ENCODE results near the gene FEM1C. TPM values are rescaled to one million over a fixed set of nuclear protein-coding genes. Genes with fewer than 3 reads are reported as not detected.

FEM1C gene
- total RNA-seq, 1 donor from 2014 or later: 11.1 TPM

DNA sequence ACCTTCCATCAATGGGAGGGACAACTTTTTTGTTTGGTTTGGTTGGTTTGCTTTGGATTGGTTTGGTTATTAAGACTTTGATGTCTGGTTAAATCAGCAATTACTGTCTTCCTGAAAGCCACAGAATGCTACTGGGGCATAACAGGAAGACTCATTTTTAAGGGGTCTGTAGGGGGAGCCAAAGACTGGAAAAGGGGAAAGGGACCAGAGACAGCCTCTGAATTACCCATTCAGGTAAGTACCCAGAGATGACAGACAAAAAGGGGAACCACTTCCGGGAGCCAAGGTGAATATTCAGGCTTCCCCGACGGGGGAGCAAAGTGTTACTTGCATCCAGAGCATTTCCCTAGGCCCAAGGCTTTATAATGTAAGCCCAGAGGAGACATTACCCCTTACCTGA, 4.6 kb upstream of the FEM1C start:
- Histone ChIP-seq H3K27ac (no peak overlapping the region), H3K9me3 (peaks cover 0 to 3% of the 10 kb centered on the region in 2 donors), H3K27me3 (no peaks in the 10 kb centered on the region), H3K4me3 (no peak overlapping the region), H3K4me1 (no peaks in the 10 kb centered on the region), H3K36me3 (no peaks in the 10 kb centered on the region)
- no peak for DNase-seq (ENCODE audit: low spot score in 2 of 2)
- TF ChIP-seq, protein P1, sequence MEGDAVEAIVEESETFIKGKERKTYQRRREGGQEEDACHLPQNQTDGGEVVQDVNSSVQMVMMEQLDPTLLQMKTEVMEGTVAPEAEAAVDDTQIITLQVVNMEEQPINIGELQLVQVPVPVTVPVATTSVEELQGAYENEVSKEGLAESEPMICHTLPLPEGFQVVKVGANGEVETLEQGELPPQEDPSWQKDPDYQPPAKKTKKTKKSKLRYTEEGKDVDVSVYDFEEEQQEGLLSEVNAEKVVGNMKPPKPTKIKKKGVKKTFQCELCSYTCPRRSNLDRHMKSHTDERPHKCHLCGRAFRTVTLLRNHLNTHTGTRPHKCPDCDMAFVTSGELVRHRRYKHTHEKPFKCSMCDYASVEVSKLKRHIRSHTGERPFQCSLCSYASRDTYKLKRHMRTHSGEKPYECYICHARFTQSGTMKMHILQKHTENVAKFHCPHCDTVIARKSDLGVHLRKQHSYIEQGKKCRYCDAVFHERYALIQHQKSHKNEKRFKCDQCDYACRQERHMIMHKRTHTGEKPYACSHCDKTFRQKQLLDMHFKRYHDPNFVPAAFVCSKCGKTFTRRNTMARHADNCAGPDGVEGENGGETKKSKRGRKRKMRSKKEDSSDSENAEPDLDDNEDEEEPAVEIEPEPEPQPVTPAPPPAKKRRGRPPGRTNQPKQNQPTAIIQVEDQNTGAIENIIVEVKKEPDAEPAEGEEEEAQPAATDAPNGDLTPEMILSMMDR (IDR thresholded peaks at IDR 0.05): no peak
- intact Hi-C loops (cut with DNase I): loop anchor here (10.0 kb wide), 3 partner anchors 166 to 536 kb away; partner anchors contain the start of gene COMMD10

DNA sequence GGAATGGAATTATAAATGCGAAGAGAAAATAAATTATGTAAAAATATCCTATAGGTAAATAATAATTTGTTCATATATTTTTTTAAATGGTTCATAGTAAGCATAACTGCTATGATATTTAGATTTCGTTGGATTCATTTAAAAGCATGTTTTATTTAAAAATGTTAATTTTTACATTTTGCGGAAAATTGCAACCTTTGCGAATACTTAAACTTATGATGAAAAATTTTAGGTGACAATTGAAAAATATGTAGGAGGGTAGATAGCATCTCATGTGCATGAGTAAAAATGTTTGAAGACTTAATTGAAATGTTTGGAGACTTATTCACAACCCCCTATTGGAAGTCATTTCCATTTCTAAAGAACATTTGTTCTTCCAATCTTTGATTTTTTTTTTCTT, 4.1 kb upstream of the FEM1C start:
- no peaks in the 10 kb centered on the region for H3K4me1 ChIP-seq
- H3K27me3 ChIP-seq: no peaks in the 10 kb centered on the region
- TF ChIP-seq, protein P1 (IDR thresholded peaks at IDR 0.05): no peak
- H3K4me3 ChIP-seq: no peak overlapping the region
- no peaks in the 10 kb centered on the region for H3K36me3 ChIP-seq
- DNase-seq (ENCODE audit: low spot score in 2 of 2): no peak
- intact Hi-C loops (cut with DNase I): loop anchor here (10.0 kb wide), 3 partner anchors 166 to 536 kb away; partner anchors contain the start of gene COMMD10
- H3K27ac ChIP-seq: no peak overlapping the region
- H3K9me3 ChIP-seq: peaks cover 0 to 3% of the 10 kb centered on the region in 2 donors

DNA sequence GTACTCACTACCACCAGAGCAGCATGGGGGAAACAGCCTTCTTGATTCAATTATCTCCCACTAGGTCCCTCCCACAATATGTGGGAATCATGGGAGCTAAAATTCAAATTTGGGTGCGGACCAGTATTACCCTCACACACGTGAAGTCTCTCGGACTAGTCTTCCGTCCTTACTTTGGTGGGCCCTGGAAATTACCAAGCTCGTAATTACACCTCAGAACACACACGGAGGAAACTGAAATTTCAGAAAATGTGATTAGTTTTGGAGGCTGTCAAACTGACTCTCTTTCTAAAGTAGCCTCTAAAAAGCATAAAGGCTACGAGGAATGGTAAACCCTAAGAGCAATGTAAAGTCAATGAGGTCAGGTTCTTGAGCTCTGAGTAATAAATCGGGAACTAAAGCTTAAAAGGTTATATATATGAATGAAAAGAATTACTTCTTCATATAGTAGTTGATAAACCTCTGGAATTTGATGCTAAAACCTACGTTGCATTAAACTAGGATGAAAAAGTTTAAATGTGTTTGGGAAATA, 842 bp upstream of the FEM1C start:
- intact Hi-C loops (cut with DNase I): loop anchor here (2.0 to 10.0 kb wide), 5 partner anchors 81 to 539 kb away; partner anchors contain the start of genes AP3S1, ATG12, COMMD10 and TMED7
- TF ChIP-seq, protein P1 (IDR thresholded peaks at IDR 0.05): no peak
- Histone ChIP-seq H3K27me3 (no peaks in the 10 kb centered on the region), H3K36me3 (peaks cover 0 to 3% of the 10 kb centered on the region in 2 donors), H3K4me3 (peak overlapping the region; percentile 75 to 90), H3K4me1 (peaks cover 3 to 11% of the 10 kb centered on the region in 2 donors), H3K9me3 (peaks cover 0 to 3% of the 10 kb centered on the region in 2 donors), H3K27ac (peak overlapping the region; percentile 42 to 78)
- no peak for DNase-seq (ENCODE audit: low spot score in 2 of 2)

DNA sequence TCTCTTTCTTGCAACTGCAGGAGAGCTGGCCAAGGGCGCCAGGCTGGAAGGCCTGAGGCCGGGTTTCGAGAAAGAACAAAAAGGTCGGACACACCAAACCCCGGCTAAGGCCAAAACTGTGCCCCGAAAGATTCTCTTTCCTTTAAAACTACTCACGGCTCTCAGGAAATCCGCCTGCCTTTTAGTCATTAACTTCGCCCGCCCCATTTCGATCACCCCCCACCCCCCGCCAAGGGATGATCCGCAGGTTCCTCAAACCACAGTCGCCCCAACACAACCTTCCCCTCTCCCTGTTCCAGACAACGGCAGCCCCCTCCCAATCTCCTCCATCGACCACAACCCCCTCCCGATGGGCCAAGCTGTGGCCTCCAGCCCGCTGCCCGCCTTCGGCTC, 536 bp downstream of the FEM1C start:
- H3K27me3 ChIP-seq: no peaks in the 10 kb centered on the region
- DNase-seq (ENCODE audit: low spot score in 2 of 2): peak in 1 of 2 donors; percentile 73
- TF ChIP-seq, protein P1 (IDR thresholded peaks at IDR 0.05): no peak
- peaks cover 0 to 3% of the 10 kb centered on the region in 2 donors for H3K36me3 ChIP-seq
- peak overlapping the region; percentile 95 to 99 for H3K27ac ChIP-seq
- peaks cover 4 to 17% of the 10 kb centered on the region in 2 donors for H3K4me1 ChIP-seq
- peaks cover 0 to 3% of the 10 kb centered on the region in 2 donors for H3K9me3 ChIP-seq
- intact Hi-C loops (cut with DNase I): loop anchor here (2.0 to 10.0 kb wide), 7 partner anchors 33 to 541 kb away; partner anchors contain the start of genes AP3S1, ATG12, CCDC112 and COMMD10
- peak overlapping the region; percentile 75 to 90 for H3K4me3 ChIP-seq

DNA sequence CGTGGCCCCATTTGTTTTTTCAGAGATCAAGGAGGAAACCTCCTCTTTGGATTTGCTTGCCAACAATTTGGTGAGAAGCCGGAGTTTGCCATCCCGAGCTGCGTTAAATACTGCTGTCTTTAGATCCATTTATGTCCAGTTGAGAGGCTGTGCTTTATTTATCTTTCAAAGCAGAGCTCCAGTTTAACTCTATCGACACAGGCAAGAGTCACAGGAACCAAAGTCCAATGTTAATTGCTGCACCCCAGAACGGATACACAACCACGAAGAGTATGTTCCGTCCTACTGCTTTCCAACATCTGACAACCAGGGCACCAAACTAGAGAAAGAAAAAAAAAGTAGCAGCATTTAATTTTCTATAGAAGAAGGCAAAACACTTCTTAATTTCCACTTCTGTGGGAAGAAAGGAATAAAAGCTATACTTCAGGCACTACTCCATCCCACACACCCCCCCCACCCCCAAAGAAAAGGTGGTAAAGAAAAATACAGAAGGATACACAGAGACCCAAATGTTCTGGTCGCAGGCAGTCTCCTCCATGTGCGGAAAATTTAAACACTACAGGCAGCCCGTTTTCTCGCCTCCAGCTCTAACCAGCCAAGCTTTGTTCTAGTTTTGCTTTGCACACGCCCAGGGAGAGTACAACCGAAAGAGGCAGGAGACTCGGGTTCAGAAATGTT, 1.1 kb downstream of the FEM1C start:
- Histone ChIP-seq H3K27ac (peak overlapping the region; percentile 95 to 99), H3K4me1 (peaks cover 7 to 23% of the 10 kb centered on the region in 2 donors), H3K4me3 (peak overlapping the region; percentile 75 to 90), H3K27me3 (no peaks in the 10 kb centered on the region), H3K36me3 (peaks cover 0 to 3% of the 10 kb centered on the region in 2 donors), H3K9me3 (peaks cover 0 to 3% of the 10 kb centered on the region in 2 donors)
- intact Hi-C loops (cut with DNase I): loop anchor here (2.0 to 10.0 kb wide), 7 partner anchors 34 to 541 kb away; partner anchors contain the start of genes AP3S1, ATG12, CCDC112 and COMMD10
- DNase-seq (ENCODE audit: low spot score in 2 of 2): no peak
- TF ChIP-seq, protein P1 (IDR thresholded peaks at IDR 0.05): no peak

All from ascending aorta (tissue), 2 donors.